ENCODE results near the gene CKMT2.
"Not testable (repeated sequence)": the region's sequence is repeated elsewhere in the genome, so short reads cannot be mapped to it uniquely, and the experiment has no call there.

The CKMT2 gene

DNA sequence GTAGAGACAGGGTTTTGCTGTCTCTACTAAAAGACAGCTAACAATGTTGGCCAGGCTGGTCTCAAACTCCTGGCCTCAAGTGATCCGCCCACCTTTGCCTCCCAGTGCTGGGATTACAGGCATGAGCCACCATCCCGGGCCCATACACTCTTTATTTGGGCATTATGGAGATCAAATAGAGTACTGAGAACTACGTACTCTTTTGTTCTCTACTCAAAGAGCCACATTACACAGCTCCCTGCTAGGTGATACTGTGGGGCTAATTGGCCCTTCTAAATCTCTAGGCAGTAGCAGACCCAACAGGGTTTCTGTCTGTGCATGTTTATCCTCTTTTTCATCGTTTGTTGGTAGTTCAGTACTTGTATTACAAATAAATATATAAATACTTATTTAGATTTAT is 16.1 kb downstream of the CKMT2 start:
- DNase-seq (ENCODE audit: insufficient read length, low spot score) (no peak), FAIRE-seq (no peak)

DNA sequence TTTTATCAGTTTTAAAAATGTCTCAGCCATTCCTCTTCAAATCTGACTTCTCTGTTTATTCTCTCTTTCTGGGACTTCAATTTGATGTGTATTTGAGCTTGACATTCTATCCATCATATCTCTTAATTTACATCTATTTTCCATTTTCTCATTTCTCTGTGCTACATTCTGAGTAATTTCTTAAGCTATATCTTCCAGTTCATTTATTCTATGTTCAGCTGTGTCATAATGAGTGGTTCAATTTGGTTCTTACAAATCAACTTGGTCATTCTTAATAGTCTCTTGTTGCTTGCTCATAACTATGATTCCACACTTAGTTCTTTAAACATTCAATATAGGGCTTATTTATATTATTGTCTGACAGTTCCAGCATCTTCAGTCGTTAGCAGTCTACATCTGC is 16.9 kb downstream of the CKMT2 start:
- no peak for FAIRE-seq
- no peak for DNase-seq (ENCODE audit: insufficient read length, low spot score)

DNA sequence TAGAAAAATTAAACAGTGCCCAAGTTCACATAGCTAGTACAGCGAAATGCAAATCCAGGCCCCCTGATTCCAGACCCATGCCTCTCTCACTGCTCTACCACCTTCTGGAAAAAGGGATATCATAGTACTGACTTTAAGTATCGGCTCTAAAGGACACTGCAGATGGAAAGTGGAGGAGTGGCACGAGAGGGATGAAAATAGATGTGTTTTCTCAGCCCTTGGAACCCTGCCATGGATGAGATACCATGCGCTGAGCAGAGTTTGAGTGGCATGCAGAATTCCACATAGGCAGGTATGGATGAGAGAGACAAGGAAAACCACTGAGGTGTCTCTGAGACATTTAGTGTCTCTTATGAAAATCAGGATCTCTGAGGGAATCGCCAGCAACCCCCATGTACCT is 18.8 kb downstream of the CKMT2 start:
- DNase-seq (ENCODE audit: insufficient read length, low spot score) (no peak), FAIRE-seq (no peak)

DNA sequence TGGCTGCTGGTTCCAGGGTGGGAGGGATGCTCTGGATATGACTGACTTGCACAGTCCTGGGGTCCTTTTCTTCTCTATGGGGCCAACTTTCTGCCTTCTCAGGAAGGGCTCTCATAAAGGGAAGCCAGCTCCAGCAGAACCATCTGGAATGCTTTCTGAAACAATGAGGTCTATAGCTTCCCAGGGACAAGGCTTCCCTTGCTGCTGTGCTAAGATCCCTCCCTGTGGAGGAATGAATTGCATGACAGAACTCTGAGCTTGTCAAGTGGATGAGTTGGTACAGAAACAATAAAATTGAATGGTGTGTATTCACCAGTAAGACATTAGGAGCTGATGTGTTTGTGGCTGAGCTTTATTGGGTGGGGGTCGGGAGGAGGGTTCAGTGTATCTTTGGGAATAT is 19.8 kb downstream of the CKMT2 start:
- DNase-seq (ENCODE audit: insufficient read length, low spot score) (no peak), FAIRE-seq (no peak)

DNA sequence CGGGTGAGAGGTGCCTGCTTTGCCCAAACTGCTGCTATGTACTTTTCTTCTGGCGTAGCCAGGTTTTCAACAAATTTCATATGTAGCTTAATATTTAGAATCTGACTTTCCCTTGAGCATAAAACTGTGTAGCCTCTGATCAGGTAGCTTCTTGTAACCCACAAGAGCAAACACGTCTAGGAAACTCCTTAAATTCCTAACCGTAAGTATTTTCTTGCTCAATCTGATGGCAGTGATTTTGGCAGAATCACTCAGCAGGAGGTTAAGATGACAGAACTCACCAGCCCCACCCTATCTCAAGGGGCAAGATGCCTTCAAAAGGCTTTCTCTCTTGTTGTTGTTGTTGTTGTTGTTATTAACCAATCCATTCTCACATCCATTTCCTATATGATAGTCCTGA is 20.8 kb downstream of the CKMT2 start:
- FAIRE-seq (no peak), DNase-seq (ENCODE audit: insufficient read length, low spot score) (no peak)

DNA sequence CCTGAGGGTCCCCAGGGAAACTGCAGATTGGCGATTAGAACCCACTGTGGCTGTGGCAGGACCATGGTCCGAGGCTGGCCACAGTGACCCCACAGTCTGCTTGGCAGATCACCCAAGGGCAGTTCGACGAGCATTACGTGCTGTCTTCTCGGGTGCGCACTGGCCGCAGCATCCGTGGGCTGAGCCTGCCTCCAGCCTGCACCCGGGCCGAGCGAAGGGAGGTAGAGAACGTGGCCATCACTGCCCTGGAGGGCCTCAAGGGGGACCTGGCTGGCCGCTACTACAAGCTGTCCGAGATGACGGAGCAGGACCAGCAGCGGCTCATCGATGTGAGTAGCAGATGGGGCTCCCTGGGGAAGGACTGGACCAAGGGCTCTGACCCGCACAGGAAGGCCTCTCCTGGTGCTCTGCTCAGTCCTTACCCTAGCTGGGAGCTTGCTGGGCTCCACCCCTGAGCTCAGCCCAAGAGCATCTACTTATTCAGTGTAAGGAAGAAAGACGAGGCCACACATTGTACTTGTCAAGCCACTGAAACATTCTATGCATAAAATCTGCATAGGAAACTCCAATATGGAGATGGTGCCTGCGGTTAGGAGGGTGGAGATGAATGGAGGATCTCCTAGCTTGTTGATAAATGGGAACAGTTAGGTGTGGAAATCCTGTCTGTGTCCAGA is 21.9 kb downstream of the CKMT2 start:
- FAIRE-seq (no peak), DNase-seq (ENCODE audit: insufficient read length, low spot score) (no peak)

DNA sequence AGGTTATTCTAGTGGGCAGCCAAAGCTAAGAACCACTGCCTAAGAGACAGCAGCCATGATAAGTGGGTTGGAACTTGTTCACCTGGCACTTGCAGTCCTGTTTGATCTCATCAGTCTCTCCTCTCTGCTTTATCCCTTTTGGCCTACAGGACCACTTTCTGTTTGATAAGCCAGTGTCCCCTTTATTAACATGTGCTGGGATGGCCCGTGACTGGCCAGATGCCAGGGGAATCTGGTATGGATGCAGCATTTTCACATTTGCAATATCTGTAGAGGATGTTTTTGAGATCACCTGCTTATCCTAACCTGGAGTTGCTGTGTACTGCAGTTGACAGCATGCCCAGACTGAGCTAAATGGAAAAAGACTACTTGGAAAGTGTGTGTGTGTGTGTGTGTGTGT is 23.6 kb downstream of the CKMT2 start:
- DNase-seq (ENCODE audit: insufficient read length, low spot score): no peak
- no peak for FAIRE-seq

DNA sequence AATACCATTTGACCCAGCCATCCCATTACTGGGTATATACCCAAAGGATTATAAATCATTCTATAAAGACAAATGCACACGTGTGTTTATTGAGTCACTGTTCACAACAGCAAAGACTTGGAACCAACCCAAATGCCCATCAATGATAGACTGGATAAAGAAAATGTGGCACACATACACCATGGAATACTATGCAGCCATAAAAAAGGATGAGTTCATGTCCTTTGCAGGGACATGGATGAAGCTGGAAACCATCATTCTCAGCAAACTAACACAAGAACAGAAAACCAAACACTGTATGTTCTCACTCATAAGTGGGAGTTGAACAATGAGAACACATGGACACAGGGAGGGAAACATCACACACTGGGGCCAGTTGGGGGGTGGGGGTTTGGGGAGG is 29.7 kb downstream of the CKMT2 start:
- FAIRE-seq; DNase-seq (ENCODE audit: insufficient read length, low spot score): not testable (repeated sequence)

DNA sequence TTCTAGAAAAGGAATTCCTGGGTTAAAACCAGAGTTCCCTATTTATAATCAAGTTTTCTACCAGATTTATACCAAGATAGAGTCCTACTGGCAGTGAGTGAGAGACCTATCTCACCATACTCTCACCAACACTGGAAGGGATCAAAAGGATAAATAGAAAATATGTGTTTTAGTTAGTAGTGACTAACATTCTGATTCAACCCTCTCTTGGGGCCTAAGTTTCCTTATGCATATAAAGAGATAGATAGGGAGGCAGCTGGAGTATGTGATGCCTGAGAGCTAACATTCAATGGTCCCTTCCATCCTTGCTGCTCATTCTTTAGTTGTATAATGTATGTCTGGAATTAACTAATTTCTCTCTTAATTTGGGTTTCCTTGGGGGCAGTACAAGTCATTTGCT is 32.0 kb downstream of the CKMT2 start:
- DNase-seq (ENCODE audit: insufficient read length, low spot score) (no peak), FAIRE-seq (no peak)

DNA sequence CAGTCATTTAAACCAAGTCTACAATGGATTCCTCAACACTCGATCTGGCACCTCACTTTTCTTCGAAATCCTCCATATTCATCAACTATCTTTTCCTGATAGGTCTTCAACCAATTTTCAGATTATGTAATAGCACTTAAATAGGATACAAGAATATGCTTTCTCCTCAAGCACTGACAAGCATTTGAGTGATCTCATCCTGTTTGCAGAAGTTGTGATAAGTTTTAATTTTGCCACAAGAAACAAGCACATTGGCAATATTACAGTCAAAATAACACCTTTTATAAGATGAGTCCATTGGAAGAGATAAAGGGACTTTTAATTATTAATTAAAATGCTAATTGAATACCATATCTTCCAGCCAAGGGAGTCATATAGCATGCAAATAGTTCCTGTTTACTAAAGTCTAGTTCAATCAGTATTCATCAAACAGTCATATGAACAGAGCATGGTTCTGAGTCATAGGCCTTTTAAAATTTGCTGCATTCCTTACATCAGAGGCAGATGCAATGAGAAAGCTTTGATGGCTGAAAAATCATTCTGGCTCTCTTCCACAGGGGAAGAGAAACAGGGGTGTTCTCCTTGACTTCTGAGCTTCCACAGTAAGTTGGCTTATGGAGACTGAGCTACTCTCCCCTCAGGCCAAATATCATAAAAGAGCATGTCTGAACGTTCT is 35.5 kb downstream of the CKMT2 start:
- FAIRE-seq (no peak), DNase-seq (ENCODE audit: insufficient read length, low spot score) (no peak)

DNA sequence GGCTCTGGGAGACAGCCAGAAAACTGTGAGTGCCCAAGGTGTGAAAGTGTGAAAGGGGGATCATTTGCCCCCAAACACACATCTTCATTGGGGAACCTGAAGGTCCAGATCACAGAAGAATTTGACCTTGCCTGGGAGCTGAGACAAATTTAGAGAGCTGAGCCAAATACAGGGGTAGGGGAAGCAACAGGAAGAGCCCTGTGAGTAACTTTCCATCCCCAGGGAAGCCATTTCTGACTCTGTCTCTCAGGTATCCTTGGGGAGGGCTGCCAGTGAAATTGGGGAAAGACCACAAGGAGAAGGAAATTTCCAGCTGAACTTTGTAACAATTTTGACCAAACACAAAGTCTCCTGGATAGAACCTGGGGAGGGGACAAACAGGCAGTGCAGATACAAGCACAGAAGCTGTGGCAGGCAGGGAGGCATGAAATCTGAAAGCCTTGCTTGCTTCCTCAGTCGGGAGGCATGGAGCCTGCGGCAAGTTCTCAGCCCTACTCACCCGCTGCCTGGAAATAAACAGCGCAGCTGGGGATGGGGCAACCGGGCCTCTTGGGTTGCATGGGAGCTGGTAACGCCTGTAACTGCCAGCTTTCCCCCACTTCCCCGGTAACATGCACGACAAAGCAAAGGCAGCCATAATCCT is 36.8 kb downstream of the CKMT2 start:
- FAIRE-seq (no peak), DNase-seq (ENCODE audit: insufficient read length, low spot score) (no peak)

DNA sequence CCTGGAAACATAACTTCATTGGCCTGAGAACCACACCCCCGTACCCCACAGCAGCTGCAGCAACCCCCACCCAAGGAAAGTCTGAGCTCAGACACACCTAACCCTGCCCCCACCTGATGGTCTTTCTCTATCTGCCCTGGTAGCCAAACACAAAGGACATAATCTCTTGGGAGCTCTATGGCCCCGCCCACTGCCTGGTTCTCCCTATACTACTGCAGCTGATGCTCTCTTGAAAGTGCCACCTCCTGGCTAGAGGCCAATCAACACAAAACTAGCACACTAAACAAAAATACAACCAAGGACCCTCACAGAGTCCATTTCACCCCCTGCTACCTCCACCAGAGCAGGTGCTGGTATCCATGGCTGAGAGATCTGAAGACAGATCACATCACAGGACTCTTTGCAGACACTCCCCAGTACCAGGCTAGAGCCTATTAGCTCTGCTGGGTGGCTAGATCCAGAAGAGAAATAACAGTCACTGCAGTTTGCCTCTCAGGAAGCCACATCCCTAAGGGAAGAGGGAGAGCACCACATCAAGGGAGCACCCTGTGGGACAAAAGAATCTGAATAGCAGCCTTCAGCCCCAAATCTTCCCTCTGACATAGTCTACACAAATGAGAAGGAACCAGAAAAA is 37.4 kb downstream of the CKMT2 start:
- not testable (repeated sequence) for DNase-seq (ENCODE audit: insufficient read length, low spot score); FAIRE-seq

DNA sequence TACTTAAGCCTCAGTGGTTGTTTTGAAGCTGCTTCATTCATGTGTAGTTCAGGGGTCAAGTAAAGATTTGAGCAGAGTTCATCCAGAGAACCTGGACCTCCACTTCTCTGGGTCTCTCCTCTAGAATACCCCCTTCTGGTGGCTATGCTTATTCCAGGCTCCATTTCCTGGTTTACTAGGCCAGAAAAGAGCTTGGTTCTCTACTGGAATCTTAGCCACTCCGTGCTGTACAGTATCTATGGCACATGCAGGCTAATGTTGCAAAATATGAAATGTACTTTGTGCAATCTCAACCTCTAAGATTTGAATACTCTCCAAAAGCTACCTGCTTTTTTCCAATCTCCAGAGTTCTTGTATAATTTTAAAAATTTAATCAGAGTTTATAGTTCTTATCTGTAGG is 50.9 kb downstream of the CKMT2 start:
- FAIRE-seq (no peak), DNase-seq (ENCODE audit: insufficient read length, low spot score) (no peak)

DNA sequence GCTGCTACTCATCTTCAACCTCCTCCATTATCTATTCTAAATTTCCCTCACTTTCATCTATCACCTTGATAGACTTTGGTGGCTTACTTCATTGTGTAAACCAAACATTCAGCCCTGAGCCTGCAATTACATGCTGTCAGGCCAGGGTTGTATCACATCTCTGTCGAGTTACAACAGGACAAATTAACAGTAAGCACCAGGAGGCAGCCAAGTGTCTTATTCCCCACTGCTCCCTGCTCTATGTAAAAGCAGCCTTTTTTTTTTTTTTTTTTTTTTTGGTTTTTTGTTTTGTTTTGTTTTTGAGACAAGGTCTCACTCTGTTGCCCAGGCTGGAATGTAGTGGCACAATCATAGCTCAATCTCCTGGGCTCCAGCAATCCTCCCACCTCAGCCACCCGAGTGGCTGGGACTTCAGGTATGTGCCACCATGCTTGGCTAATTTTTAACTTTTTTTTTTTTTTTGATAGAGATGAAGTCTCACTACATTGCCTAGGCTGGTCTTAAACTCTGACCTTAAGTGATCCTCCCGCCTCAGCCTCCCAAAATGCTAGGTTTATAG is 53.0 kb downstream of the CKMT2 start:
- no peak for FAIRE-seq

DNA sequence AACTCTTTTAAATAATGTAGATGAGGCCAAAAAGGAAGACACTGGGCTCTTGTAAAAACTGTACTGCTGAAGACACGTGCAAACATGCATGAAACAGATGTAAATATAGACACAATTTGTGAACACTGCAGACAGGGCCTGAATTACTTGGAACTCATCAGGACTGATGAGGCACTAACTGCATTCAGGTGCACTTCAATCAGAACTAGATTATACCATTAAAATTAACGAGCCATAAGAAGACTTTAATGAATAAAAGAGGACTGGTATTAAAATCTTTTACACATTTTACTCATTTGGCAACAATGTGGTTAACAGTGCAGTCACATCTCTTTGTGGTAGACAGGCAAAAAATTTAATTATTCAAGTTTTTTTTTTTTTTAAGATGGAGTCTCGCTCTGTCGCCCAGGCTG is 54.9 kb downstream of the CKMT2 start:
- FAIRE-seq (peak; percentile 45), DNase-seq (ENCODE audit: insufficient read length, low spot score) (no peak)

More for the DNA sequence above, 53.0 kb downstream of the CKMT2 start:
- no peak for DNase-seq (ENCODE audit: insufficient read length, low spot score)

DNA sequence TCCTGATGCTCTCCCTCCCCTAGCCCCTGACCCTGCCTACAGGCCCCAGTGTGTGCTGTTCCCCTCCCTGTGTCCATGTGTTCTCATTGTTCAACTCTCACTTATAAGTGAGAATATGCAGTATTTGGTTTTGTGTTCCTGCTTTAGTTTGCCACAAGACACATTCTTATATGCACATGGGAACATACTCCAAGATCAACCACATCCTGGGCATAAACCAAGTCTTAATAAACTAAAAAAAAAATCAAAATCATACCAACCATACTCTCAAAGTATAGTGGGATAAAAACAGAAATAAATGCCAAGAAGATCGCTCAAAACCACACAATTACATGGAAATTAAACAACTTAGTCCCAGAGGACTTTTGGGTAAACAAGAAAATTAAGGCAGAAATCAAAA is 57.0 kb downstream of the CKMT2 start:
- FAIRE-seq: no peak

DNA sequence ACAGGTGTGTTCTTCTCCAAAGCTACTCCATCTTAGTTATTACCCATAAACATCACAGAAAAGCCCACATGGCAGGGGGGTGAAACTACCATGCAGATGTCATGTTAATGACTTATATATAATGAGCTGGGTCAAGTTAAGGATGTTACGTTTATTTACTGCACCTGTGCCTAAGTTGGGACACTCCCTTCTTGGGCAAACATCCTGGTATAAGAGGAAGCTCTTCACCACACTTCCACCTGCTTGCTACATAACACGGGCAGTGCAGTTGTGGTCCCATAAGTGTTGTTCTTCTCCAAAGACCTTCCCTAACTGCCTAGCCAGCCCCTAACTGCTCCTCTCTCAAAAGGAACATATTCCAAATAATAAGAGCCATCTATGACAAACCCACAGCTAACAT is 59.0 kb downstream of the CKMT2 start:
- DNase-seq (ENCODE audit: insufficient read length, low spot score) (no peak), FAIRE-seq (no peak)

More for the DNA sequence above, 57.0 kb downstream of the CKMT2 start:
- DNase-seq (ENCODE audit: insufficient read length, low spot score): no peak

DNA sequence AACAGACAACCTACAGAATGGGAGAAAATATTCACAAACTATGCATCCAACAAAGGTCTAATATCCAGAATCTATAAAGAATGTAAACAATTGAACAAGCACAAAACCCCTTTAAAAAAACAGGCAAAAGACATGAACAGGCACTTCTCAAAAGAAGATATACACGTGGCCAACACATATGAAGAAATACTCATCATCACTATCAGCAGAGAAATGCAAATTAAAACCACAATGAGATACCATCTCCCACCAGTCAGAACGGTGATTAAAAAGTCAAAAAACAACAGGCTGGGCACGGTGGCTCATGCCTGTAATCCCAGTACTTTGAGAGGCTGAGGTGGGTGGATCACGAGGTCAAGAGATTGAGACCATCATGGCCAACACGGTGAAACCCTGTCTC is 60.9 kb downstream of the CKMT2 start:
- not testable (repeated sequence) for FAIRE-seq; DNase-seq (ENCODE audit: insufficient read length, low spot score)

DNA sequence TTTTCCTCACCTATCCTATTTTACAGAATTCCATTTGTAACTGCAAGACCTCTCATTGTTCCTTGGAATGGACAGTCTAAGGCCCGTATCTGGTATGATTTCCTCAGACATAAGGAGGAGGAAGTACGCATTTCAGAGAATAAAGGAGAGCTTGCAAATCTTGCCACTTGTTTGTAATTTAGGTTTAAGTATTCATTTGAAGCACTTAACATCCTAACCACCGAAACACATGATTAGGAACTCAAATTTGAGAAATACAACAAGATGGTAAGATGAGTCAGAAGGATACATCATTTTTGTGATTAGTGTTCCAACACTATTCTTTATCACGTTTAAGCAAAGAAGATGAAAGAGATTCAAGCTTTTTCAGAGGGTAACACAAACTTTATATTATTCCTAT is 64.4 kb downstream of the CKMT2 start:
- no peak for DNase-seq (ENCODE audit: insufficient read length, low spot score)
- FAIRE-seq: no peak

DNA sequence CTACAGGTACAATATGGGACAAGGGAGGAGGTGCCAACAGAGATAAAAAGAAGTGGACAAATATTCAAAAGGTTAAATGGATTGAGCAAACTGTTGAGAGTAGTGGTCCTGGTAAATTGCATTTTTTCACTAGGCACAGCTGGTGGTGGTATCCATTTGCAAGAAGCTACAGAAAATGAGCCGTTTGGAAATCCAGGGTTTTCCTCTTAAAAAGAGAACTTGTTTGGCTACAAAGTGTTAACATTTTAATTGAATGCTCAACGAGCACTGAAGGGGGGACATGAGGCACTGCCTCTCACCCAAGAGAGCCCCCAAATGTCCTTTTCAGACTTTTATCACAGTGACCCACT is 67.8 kb downstream of the CKMT2 start:
- FAIRE-seq: no peak
- DNase-seq (ENCODE audit: insufficient read length, low spot score): no peak

DNA sequence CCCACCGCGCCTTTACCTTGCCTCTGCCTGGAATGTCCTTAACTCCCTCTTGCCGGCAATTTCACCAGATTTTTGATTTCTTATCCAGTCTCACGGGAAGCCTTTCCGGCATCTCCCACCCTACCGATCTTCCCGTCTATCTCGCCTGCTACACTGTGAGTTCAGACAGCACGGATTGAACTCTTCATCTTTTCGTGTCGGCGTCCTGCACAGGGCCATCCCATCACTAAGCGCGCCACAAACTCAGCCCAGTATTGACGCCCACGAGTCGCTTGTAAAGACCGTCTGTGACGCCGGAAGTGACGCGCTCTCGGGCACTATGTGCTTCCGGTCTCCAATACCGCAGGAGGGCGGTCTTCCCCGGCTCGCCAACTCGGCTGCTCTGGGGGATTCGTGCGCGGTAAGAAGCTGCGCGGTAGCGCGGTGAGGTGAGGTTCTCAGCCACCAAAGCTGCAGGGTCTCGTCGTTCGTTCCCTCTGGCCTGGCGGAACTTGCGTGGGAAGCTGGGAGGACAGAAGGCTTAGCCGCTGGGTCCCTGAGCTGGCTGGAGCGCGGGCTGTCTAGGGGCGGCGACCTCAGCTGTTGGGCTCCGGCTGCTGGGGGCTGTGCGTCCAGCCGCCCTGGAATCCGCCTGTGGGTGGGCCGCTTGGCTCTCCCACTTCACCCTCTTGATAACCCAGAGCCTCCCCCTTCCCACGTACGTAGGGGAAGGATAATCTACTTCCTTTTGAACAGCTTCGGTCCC is 68.3 kb downstream of the CKMT2 start, which contains the start of gene ZCCHC9:
Gene ZCCHC9, plus strand, starts transcription at position 317 of the 745 bp plus-strand sequence. CDS start 3,171 bp downstream, outside the sequence.
- FAIRE-seq (peak; percentile 99), DNase-seq (ENCODE audit: insufficient read length, low spot score) (peak; percentile 71)

Data from GM19239 (cell line).